Endothelial cell of umbilical vein (primary cell): ENCODE data around the gene LAMTOR4. TPM values are rescaled to one million over a fixed set of nuclear protein-coding genes. Genes with fewer than 3 reads are reported as not detected.

ENCODE experiments used
- BruUV-seq: library from RNA; stranded (reverse); fragments of 400-500 nt; replicated peaks from 2 replicates; lab custom pipeline; 2021; lab: Mats Ljungman, UMichigan
- CTCF ChIA-PET: fragments of 300-600, 350-600 bp; sonication (Branson Sonifier 250); formaldehyde crosslinking; loops from one replicate; lab custom pipeline; 2021; ENCODE audit warnings: antibody characterized with exemption, inconsistent platforms; lab: Charles Lee
- POLR2A ChIA-PET: fragments of 300-600, 350-600 bp; sonication (Branson Sonifier 250); formaldehyde crosslinking; loops from one replicate; lab custom pipeline; 2021; ENCODE audit warnings: antibody characterized with exemption, inconsistent platforms; lab: Charles Lee
- DNase-seq: peaks from one replicate; pipeline ENCODE4 v3.0.0-alpha.2; 2011; ENCODE audit warnings: low read depth, low spot score
- FAIRE-seq: peaks from 2 replicates; lab custom pipeline; 2011; peaks lifted over from hg19 to GRCh38; lab: Jason Lieb, UNC
- H2AFZ ChIP-seq: 2 replicates; pipeline ENCODE4 v1.6.0; 2012; ENCODE audit warnings: low read depth, low read length, control low read depth, inconsistent platforms
- H3K27ac ChIP-seq: 2 replicates; pipeline ENCODE4 v1.5.1; 2011; ENCODE audit warnings: low read depth, mild to moderate bottlenecking, control low read depth, low read length, moderate library complexity; ENCODE audit not compliant: insufficient read depth
- H3K27me3 ChIP-seq, 2 experiments: 2 replicates each; pipeline versions ENCODE4 v1.6.0 to v1.6.1; 2011; ENCODE audit warnings: low read length in 2 of 2, mixed read lengths in 1 of 2; ENCODE audit not compliant: control insufficient read depth in 2 of 2, insufficient read depth in 2 of 2
- H3K36me3 ChIP-seq, 2 experiments: 2 replicates in 1 of 2; 3 replicates in 1 of 2; pipeline ENCODE4 v1.5.1; 2011; ENCODE audit warnings: low read length in 2 of 2, mild to moderate bottlenecking in 1 of 2, moderate library complexity in 1 of 2; ENCODE audit not compliant: control insufficient read depth in 2 of 2, insufficient read depth in 2 of 2; ENCODE audit errors: extremely low read depth in 1 of 2
- H3K4me1 ChIP-seq: 3 replicates; pipeline ENCODE4 v1.5.1; 2011; ENCODE audit warnings: mild to moderate bottlenecking, low read length; ENCODE audit not compliant: control insufficient read depth, insufficient read depth; ENCODE audit errors: extremely low read depth
- H3K4me2 ChIP-seq: 2 replicates; pipeline ENCODE4 v1.6.1; 2011; ENCODE audit warnings: low read length, control low read depth, mixed read lengths; ENCODE audit not compliant: insufficient read depth
- H3K4me3 ChIP-seq, 3 experiments: fragments of 200-600 bp in 1 of 3; sonication (generic), shearing (Covaris generic) in 1 of 3; replicated peaks in 1 of 3; 2 replicates each; pipeline ENCODE4 v1.5.1; 2011 to 2016; ENCODE audit warnings: control low read depth in 3 of 3, low read length in 3 of 3, mild to moderate bottlenecking in 2 of 3, inconsistent platforms in 1 of 3, low read depth in 1 of 3, moderate library complexity in 1 of 3; ENCODE audit not compliant: insufficient read depth in 1 of 3
- H3K79me2 ChIP-seq: 2 replicates; pipeline ENCODE4 v1.6.0; 2012; ENCODE audit warnings: low read length, inconsistent platforms; ENCODE audit not compliant: control insufficient read depth, insufficient read depth
- H3K9ac ChIP-seq: replicated peaks from 2 replicates; pipeline ENCODE3; 2011; ENCODE audit warnings: low read length, control low read depth; ENCODE audit not compliant: insufficient read depth; ENCODE audit errors: extremely low read depth
- H3K9me1 ChIP-seq: replicated peaks from 3 replicates; pipeline ENCODE4 v1.6.0; 2011; ENCODE audit warnings: mild to moderate bottlenecking, low read length; ENCODE audit not compliant: control insufficient read depth, insufficient read depth; ENCODE audit errors: extremely low read depth
- H3K9me3 ChIP-seq: replicated peaks from 2 replicates; pipeline ENCODE4 v1.5.1; 2012; ENCODE audit warnings: low read length, inconsistent platforms; ENCODE audit not compliant: control insufficient read depth, insufficient read depth
- H4K20me1 ChIP-seq: replicated peaks from 2 replicates; pipeline ENCODE3; 2011; ENCODE audit warnings: mild to moderate bottlenecking, low read length; ENCODE audit not compliant: control insufficient read depth, insufficient read depth; ENCODE audit errors: extremely low read depth
- EZH2 ChIP-seq: IDR thresholded peaks from 2 replicates; pipeline ENCODE4 v1.6.1; 2012; ENCODE audit warnings: borderline replicate concordance, low read depth, mild to moderate bottlenecking, moderate library complexity, low read length, inconsistent platforms; ENCODE audit not compliant: severe bottlenecking
- GATA2 ChIP-seq: IDR thresholded peaks from 2 replicates; pipeline ENCODE4 v1.7.0; 2011; ENCODE audit warnings: low read depth, mild to moderate bottlenecking, moderate library complexity, mixed read lengths, low read length; ENCODE audit not compliant: insufficient read length, insufficient read depth
- JUN ChIP-seq: IDR thresholded peaks from 2 replicates; pipeline ENCODE4 v1.6.1; 2011; ENCODE audit warnings: borderline replicate concordance, low read depth; ENCODE audit not compliant: insufficient read length, insufficient read depth
- POLR2A ChIP-seq: IDR thresholded peaks from 2 replicates; pipeline ENCODE4 v1.6.1; 2012; ENCODE audit warnings: low read depth, mild to moderate bottlenecking, control low read depth, low read length
- POLR2AphosphoS5 ChIP-seq: IDR thresholded peaks from 2 replicates; pipeline ENCODE4 v1.6.1; 2012; ENCODE audit warnings: low read depth, mild to moderate bottlenecking, control low read depth, low read length, moderate library complexity; ENCODE audit not compliant: insufficient read depth
- dilution Hi-C: fragments of 300-500 bp; cut with MboI; formaldehyde crosslinking; loops from one replicate; pipeline ENCODE4 v1.15.0; 2019; ENCODE audit warnings: low sequenced_read_pairs; ENCODE audit not compliant: extremely low pct_ligation_motif_present
- intact Hi-C: fragments of 100-400 bp; cut with micrococcal nuclease; formaldehyde crosslinking; loops from one replicate; pipeline ENCODE4 v1.10.0; 2022
- polyA plus RNA-seq, 4 experiments: library from polyadenylated mRNA; depleted of rRNA in 3 of 4; stranded (reverse) in 3 of 4; unstranded in 1 of 4; fragments of >200 nt; gene quantifications; 2 replicates each; pipeline versions ENCODE4 v1.2.1 to v1.2.3, GENCODE V29; 2011 to 2012; ENCODE audit warnings: missing spikeins in 1 of 4
- total RNA-seq: library from RNA; stranded (reverse); gene quantifications from 2 replicates; pipeline ENCODE4 v1.2.3, GENCODE V29; 2021
- TF ChIP-seq, protein P1 (sequence below), 2 donors: IDR thresholded peaks; 1 replicate in 1 of 2; 2 replicates in 1 of 2; pipeline ENCODE4 v1.5.1; 2011; ENCODE audit warnings: low read length in 2 of 2, mild to moderate bottlenecking in 2 of 2, moderate library complexity in 2 of 2, control low read depth in 1 of 2, inconsistent platforms in 1 of 2, low read depth in 1 of 2; ENCODE audit not compliant: insufficient read depth in 1 of 2; ENCODE audit errors: extremely low read depth in 1 of 2

LAMTOR4 gene
- total and polyA plus RNA-seq, 2 donors (not counting 3 experiments of a cell fraction or from before 2014, with no cell fraction given), result 139 to 520 TPM

DNA sequence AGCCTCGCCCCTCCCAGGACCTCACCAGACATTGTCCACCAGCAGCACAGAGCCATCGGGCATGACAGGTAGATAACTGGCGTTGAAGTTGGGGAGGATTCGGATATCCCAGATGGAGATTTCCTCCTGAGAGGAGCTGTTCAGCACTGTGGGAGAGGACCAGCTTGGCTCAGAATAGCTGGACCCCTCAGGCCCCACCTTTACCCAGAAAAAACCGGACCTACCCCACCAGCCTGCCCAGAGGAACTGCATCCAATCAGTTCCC lies 8.3 kb downstream of the LAMTOR4 start:
- Histone ChIP-seq H3K27ac (no peak overlapping the region), H2AFZ (no peak overlapping the region), H3K79me2 (no peaks in the 10 kb centered on the region), H3K9me1 (no peaks in the 10 kb centered on the region), H3K9me3 (no peaks in the 10 kb centered on the region), H3K4me2 (peak overlapping the region; percentile 90), H4K20me1 (no peaks in the 10 kb centered on the region), H3K4me1 (peaks cover 14% of the 10 kb centered on the region), H3K4me3 (no peak overlapping the region), H3K36me3 (peaks cover 0 to 17% of the 10 kb centered on the region in 2 experiments), H3K9ac (no peak overlapping the region), H3K27me3 (no peaks in the 10 kb centered on the region)
- intact Hi-C loops (no loop called here), dilution Hi-C loops (no loop called here)
- DNase-seq (no peak), FAIRE-seq (no peak)
- CTCF ChIA-PET, result interaction anchor here (1.0 to 3.0 kb wide), 6 partner anchors 8 to 251 kb away, joined by 3 to 10 read pairs (median 5); partner anchors contain the start of genes GAL3ST4 and LAMTOR4
- POLR2A ChIA-PET, result no interaction called here
- BruUV-seq, result no TSS peak
- TF ChIP-seq POLR2A (no peak), EZH2 (no peak), POLR2AphosphoS5 (peak; percentile 5)

GRCh38 chr7:100157334-100158228 lies 8.9 kb downstream of the LAMTOR4 start:
- H3K36me3 ChIP-seq, result peaks cover 0 to 17% of the 10 kb centered on the region in 2 experiments
- no peak overlapping the region for H2AFZ ChIP-seq
- ChIA-PET POLR2A (interaction anchor here (0.5 kb wide), 1 partner anchor 20 kb away, joined by 3 read pairs; the partner anchor contains the start of gene GPC2), CTCF (interaction anchor here (1.0 to 3.0 kb wide), 6 partner anchors 9 to 250 kb away, joined by 3 to 10 read pairs (median 5); partner anchors contain the start of genes GAL3ST4 and LAMTOR4)
- dilution Hi-C loops (no loop called here), intact Hi-C loops (loop anchor here (1.0 to 2.0 kb wide), 4 partner anchors 9 to 57 kb away; partner anchors contain the start of genes AP4M1, GAL3ST4, GPC2 and LAMTOR4)
- peak overlapping the region; percentile 56 to 86 (median 66) for H3K4me3 ChIP-seq
- peak; percentile 36 for DNase-seq
- no peaks in the 10 kb centered on the region for H3K9me3 ChIP-seq
- H3K9me1 ChIP-seq, result no peaks in the 10 kb centered on the region
- H4K20me1 ChIP-seq, result no peaks in the 10 kb centered on the region
- FAIRE-seq, result peak; percentile 67
- peak overlapping the region; percentile 56 for H3K9ac ChIP-seq
- BruUV-seq, result no TSS peak
- H3K4me1 ChIP-seq, result peaks cover 14% of the 10 kb centered on the region
- peak overlapping the region; percentile 90 for H3K4me2 ChIP-seq
- H3K79me2 ChIP-seq, result no peaks in the 10 kb centered on the region
- H3K27me3 ChIP-seq, result no peaks in the 10 kb centered on the region
- peak overlapping the region; percentile 6 for H3K27ac ChIP-seq
- TF ChIP-seq POLR2A (no peak), JUN (peak; percentile 5), GATA2 (no peak), POLR2AphosphoS5 (peak; percentile 7)
- TF ChIP-seq, protein P1, sequence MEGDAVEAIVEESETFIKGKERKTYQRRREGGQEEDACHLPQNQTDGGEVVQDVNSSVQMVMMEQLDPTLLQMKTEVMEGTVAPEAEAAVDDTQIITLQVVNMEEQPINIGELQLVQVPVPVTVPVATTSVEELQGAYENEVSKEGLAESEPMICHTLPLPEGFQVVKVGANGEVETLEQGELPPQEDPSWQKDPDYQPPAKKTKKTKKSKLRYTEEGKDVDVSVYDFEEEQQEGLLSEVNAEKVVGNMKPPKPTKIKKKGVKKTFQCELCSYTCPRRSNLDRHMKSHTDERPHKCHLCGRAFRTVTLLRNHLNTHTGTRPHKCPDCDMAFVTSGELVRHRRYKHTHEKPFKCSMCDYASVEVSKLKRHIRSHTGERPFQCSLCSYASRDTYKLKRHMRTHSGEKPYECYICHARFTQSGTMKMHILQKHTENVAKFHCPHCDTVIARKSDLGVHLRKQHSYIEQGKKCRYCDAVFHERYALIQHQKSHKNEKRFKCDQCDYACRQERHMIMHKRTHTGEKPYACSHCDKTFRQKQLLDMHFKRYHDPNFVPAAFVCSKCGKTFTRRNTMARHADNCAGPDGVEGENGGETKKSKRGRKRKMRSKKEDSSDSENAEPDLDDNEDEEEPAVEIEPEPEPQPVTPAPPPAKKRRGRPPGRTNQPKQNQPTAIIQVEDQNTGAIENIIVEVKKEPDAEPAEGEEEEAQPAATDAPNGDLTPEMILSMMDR (IDR thresholded peaks at IDR 0.05; ENCODE audit: extremely low read depth in 1 of 2, insufficient read depth in 1 of 2, low read depth in 1 of 2, low read length in 2 of 2), result peak in 1 of 2 donors; percentile 33
